ENCODE results near the gene KCNJ4.

The KCNJ4 gene

DNA sequence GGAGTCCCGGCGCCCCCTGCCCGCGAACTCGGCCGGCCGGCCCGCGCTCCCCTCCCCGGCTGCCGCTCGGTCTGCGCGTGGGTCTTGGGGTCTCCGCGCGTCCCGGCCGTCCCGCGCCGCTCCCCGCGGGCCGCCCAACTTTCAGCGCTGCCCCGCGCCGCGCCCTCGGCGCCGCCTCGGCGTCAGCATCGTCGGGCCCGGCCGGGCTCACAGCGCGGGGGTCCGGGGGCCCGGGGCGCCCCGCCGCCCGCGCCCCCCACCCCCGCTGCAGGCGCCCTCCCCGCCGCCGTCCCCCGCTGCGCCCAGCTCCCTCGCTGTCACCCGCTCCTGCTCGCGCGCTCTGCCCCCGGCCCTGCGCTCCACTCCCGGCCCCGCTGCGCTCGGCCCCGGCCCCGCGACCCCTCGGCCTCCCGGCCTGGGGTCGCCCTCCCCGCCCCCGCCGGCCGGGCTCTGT, at the start of gene KCNJ4:
TSS of gene KCNJ4 (minus strand) at position 124 of the 454 bp plus-strand sequence. CDS start 27,067 bp downstream, outside the sequence.
- DNase-seq (ENCODE audit: low read depth) = no peak

DNA sequence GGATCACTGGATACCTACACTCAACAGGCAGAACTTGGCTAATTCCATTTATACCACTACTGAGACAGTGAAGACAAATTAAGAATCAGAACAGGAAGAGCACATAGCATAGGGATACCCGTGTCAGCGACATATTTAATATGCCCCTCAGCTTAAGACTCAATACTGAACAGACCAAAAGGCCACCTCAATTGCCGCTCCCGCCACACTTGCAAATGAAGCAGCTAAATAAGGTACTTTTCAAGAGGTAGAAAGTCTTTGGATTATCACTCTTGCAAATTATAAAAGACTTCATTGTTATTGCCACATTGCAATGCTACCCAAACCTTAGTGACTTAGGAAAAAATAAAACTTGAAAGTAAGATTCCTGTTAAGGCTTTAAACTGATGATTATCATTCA, 48.0 kb upstream of the KCNJ4 start:
- DNase-seq (ENCODE audit: low read depth) = no peak

DNA sequence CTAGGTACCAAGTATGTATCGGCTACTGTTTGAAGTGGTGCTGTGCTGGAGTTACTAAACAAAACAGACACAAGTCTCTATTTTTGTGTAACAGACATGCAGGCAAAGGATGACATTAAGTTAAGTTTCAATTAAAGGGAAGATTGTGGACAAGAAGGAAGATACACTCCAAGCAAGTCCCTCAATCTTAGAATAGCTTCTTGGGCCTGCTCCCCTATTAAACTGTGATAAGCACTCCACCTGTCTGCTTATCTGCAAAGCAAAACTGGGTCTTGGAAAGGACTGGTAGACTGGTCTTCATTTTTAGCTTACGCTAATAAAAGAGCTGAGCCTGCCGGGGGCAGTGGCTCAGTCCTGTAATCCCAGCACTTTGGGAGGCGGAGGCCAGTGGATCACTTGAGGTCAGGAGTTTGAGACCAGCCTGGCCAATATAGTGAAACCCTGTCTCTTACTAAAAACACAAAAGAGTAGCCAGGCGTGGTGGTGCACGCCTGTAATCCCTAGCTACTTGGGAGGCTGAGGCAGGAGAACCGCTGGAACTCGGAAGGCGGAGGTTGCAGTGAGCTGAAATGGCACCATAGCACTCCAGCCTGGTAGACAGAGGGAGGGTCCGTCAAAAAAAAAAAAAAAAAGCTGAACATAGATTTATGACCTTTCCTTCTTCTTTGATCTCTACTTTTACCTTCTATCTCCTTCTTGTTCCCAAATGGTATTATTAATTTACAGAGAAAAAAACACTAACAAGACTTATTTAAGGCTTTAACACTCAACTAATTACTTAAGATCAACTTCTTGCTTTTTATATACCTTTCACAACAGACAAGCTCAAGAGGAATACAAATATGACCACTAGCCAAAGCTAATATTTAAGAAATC, 47.0 kb upstream of the KCNJ4 start:
- no peak for DNase-seq (ENCODE audit: low read depth)

DNA sequence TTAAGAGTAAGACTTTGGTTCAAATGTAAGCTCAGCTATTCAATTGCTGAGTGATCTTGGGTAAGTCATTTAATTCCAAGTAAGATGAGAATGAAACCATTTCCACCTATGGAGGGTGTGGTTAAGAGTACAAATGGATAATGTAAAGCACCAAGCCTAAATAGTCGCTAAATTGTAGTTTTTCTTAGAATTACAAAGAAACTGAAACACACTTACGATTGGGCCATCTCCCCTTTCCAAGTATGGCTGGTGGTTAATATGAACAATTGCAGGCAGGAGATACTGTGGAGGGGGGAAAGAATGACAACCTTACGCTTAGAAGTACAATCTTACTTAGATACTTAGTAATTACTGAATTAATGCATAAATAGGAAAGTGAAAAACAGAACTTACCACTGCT, 42.9 kb upstream of the KCNJ4 start:
- DNase-seq (ENCODE audit: low read depth) = no peak

DNA sequence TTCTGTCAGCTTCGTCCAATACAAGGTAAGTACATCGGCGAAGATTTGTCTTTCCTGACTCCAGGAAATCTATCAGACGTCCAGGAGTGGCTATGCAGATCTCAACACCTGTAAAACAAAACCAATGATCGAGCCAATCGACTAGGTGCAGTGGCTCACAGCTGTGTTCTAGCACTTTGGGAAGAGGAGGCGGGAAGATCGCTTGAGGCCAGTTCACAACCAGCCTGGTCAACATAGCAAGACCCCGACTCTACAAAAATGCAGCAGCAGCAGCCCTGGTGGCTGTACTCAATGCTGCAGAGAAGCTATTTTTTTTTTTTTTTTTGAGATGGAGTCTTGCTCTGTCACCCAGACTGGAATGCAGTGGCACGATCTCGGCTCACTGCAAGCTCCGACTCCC, 39.9 kb upstream of the KCNJ4 start:
- no peak for DNase-seq (ENCODE audit: low read depth)

DNA sequence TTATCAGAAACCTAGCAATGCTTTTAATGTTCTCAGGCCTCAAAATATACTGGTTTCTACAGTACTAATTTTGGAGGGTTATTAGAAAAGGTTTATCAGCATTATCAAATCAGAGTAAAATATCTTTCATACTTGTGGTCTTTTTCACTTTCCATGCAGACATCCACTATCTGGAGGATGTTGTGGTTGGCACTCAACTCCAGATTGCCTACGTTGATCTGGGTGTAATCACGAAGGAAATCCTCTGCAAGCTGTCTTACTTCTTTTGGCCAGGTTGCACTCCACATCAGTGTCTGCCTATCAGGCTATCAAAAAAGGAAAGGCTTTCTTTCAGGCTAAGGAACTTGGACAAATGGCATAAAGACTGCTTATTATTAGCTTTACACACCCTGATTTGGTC, 39.5 kb upstream of the KCNJ4 start:
- no peak for DNase-seq (ENCODE audit: low read depth)

DNA sequence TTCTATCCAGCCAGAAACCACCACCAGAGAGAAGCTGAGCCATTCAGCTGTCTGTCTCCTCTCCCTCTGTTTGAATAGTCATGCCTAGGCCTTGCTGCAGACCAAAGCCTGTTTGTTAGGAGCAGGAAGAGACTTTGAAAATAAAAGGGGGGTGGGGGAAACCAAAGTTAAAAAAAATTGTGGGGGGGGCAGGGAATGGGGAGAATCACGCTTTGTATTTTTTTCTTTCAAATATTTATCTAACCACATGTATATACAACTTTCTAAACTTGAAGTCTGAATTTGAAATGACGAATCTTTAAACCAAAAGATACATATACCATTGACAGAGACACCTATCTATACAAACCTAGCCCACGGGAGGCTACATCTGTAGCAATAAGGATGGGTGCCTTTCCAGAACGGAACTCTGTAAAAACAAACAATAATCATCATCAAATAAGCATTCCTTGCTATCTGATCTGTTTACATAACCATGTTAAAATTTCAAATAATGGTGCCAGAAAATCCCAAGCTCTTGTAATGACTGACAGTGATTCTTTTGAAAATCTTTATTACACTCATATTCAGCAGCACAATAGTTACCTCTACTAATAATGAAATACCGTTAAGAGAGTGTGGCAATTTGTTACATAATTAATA, 36.8 kb upstream of the KCNJ4 start:
- no peak for DNase-seq (ENCODE audit: low read depth)

DNA sequence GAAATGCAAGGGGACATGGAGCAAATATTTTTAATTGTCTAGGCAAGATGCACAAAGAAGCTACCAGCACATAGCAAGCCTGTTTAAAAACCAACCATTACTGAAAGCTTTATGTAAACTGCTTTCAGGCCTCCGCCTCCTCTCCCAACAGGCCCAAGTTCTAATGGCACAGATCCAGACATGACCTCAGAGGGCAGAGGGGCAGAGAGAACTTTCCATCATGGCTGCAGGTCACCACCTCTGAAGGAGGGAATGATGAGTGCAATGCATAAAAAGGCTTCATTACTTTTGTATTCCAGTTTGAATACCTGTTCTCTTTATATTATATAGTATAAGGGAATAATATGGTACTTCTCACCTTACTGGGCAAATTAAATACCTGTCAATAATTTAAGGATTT, 35.9 kb upstream of the KCNJ4 start:
- DNase-seq (ENCODE audit: low read depth) = no peak

DNA sequence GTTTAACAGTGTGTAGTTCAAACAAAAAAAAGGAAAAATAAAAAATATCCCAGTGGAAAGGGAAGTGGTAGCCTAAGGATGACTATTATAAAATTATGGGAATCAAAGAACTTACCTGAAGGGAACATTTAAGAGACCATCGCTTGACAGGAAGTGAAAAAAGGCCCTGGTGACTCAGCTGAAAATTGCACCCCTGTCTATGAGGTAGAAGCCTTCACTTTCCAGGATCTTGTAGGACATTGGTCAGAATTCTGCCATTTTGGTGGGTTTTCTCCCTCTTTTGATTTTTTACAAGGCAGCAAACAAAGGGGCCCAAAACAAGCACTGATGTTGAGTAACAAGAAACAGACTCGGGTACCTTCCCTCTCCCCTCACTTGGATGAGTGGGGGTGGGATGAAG, 35.5 kb upstream of the KCNJ4 start:
- DNase-seq (ENCODE audit: low read depth) = no peak

DNA sequence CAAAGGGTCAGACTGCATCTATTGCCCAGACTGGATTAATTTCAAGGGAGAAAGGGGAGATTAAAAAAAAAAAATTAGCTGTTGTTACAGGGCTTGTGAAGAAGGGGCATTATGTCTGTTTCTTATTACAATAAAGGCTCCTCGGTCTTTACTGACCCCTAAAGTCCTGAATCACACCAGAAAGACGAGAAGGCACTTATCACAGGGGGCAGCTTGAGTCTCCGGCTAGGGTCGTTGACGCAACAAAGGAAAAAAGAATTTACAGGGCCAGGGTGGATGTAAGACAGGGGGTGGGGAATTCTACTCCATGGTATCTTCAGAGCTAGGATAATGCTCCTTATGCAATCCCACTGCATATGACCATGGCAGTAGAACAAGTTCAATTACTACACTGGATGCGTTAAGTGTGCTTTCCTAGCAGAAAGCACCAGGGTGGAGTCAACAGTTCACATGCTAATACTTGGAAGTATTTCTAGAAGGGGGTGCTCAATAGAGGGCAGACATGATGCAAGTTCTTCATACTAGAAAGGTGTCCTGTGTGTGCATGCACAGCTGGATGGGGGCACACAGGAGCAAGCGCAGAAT, 34.7 kb upstream of the KCNJ4 start:
- no peak for DNase-seq (ENCODE audit: low read depth)

DNA sequence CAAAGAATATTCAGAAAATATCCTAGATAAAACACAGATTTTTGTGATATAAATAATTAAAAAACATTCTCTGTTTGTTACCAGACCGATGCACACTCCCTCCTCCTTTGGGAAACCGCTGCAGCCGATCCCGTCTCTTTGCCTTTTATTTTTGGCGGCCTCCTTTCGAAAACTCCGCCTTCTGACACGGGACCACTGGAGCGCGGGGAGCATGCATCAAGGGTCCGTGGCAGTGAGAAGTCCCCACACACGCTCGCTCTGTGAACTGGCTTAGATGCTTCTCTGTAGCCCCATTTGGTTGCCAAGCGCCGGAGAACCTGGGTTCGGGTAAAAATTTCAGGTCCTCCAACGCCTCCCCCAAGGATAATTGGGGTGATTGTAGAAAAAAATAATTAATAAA, 34.1 kb upstream of the KCNJ4 start:
- DNase-seq (ENCODE audit: low read depth) = no peak

DNA sequence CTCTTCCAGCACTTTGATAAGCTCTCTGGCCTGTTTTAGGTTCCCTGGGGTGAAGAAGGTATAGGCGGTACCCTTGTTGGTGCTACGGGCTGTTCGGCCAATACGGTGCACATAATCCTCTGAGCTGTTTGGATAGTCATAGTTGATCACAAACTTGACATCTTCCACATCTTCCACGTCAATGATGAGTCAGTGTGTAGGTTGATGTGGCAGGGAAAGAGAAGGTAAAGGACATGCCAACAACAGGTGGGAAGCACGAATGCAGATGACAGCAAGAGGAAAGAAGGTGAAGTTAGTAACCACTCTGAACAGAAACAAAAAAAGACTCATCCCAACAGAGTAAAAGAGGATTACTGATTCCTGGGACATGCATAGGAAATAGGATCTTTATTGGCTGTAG, 32.9 kb upstream of the KCNJ4 start:
- no peak for DNase-seq (ENCODE audit: low read depth)

DNA sequence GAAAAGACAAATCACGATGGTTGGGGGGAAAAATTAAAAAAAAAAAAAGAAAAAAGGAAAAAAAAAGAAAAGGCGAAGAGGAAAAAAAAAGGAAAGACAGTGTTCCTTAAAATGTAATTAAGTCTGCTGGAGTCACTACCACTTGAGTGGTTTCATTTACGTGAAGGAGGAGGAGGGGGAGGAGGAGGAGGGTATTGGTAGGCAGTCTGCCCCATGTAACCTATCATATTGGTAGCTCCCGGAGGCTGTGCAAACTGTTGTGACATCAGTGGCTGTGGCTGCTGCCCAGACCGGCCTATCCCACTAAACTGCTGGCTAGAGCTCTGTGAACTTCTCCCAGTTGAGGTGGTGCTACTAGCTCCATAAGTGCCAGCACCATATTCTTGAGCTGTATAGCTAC, 30.8 kb upstream of the KCNJ4 start:
- no peak for DNase-seq (ENCODE audit: low read depth)

DNA sequence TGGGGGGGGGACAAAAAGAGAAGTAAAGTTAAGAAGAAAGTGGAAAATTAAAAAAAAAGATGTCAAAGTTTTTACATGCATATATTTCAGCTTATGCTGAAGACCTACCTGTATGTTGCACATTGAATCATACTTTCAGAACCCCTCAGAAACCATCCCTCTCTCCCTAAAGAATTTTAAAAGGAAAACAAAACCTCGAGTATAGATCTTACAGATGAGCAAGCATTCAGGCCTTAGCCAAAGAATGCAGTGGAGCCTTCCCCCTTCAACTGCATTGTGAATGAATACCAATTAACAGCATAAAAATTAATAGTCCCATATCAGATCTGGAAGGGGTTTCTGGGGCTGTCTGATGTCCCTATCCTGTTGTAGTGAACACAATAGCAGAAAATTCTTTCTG, 29.2 kb upstream of the KCNJ4 start:
- DNase-seq (ENCODE audit: low read depth) = no peak

DNA sequence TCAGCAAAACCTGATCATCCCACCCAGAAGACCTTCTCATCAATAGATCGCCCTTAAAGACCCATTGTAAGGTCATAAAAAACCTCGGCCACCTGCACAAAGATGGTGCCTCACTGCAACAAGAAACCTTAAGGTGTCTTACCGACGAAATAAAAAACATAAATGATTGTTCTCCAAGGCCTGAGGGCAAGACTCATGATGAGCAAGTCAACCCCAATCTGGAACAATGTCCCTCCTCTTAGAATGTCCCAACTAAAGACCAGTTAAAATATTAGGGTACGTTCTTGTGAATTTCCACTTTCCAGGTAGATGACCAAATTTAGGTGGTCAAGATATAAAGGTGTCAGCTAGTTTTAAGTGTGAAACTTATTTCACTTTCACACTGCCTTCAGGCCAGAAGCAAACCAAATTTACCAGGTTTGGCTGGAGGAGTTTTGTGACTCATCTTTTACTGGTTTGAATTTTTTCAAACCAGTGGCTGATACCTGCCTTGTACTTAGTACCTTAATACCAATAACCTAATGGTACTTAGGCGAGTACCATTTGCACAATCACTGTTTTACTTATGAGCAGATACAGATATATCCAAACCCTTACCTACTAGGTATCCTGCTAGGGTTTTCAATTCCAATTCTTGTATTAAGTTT, 27.8 kb upstream of the KCNJ4 start:
- no peak for DNase-seq (ENCODE audit: low read depth)

DNA sequence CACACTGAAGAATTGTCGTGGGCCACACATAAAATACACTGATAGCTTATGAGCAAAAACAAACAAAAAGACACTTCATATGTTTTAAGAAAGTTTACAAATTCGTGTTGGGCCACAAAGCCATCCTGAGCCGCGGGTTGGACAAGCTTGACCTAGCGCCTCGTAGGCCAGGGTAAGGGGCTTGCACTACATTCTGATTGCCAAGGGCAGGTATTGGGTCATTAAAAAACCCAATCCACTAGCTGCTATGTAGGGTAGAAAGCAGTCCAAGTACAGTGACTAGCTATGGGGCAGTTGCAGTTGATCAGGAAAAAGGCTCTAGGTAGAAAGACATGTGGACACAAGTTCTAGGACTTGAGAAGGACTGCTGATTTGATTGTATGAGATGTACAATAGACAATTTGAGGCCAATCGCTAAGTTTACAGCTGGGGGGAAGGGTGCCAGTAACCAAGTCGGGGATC, 26.9 kb upstream of the KCNJ4 start:
- no peak for DNase-seq (ENCODE audit: low read depth)

DNA sequence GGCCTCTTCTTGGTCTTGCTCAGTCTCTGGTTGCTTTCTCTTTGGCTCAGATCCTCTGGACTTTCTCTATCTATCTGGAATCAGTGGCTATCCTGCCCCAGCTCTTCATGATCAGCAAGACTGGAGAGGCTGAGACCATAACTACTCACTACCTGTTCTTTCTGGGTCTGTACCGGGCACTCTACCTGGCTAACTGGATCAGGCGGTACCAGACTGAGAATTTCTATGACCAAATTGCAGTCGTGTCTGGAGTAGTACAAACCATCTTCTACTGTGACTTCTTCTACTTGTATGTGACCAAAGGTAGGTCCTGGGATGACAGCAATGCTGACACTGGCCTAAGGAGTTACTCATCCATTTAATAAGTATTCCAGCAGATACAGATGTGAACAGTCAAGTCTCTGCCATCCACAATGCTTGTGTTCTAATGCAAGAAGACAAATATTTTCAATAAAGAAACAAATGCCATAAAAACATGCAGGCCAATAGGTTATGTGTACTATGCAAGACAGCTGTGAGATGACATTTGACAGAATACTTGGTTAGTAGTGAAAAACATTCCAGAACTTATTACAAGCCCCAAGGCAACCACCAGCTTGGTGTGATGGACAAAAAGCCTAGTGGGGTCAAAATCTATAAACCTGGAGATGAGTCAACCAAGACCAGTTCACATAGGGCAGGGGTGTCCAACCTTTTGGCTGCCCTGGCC, 26.3 kb upstream of the KCNJ4 start:
- DNase-seq (ENCODE audit: low read depth) = no peak

DNA sequence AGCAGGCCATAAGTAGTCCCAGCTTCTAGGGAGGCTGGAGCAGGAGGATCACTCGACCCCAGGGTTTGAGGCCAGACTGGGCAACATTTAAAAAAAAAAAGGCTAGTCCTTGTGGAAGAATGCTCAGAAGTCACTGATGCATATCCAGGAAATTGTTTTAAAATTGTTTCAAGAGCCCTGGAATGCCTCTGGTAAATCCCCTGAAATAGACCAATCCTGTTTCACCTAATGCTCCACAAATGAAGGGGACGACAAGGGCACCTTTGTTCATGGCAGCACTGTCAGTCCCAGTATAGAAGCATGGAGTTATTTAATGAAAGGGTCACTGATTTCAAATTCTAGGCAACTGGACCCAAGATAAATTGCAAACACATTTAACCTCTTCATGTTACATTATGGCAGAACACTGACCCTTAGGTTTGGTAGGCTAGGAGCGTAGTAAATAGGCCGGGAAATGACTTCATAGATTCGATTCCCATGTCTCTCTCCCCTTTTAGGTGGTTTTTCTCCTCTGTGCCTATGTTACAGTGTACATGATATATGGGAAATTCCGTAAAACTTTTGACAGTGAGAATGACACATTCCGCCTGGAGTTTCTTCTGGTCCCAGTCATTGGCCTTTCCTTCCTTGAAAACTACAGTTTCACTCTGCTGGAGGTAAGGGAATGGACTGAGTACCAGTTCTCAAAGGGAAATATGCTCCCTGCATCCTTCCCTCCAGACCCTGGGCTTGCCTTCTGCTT, 24.3 kb upstream of the KCNJ4 start:
- DNase-seq (ENCODE audit: low read depth) = no peak

DNA sequence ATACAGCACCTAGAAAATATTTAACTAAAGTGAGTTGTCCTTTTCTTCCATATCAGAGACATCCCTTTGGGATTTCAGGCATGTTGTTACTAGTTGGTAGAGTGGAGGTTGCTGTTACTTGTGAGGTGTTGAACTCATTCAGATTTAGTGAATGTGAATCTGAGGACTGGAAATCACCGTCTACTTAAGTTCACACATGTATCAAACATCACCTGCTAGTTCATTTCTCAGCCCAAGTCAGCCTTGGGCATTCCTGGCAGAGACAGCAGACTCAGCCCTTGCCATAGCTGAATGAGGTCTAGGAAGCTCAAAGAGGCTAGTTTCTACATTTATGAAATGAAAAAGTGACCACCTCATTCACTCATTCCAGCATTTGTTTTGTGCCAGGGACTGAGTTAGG, 22.6 kb upstream of the KCNJ4 start:
- no peak for DNase-seq (ENCODE audit: low read depth)

DNA sequence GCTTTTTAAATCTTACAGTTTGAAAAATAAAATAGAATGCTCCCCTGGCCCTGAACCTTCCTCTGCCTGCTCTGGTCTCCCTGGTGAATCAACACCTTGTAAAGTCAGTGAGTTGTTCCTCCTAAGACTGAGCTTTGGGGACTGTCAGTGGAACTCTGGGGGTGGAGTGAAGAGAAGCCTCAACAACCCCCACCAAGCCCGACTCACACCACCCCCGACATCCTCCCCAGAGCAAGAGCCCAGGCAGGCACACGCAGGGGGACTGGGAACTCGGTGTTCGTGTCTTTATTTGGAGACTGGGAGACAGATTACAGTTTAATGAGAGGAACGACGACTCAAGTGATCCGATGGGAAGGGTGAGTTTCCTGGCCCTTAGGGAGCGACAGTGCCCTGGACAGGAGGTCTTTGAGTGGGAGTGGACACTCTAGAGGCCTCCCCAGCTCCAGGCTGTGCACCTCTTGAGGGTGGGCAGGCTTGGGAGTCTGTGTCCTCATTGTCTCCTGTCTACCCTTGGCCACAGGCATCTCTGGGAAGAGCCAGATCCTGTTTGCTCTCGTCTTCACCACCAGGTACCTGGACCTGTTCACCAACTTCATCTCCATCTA, 19.1 kb upstream of the KCNJ4 start:
- DNase-seq (ENCODE audit: low read depth) = no peak

DNA sequence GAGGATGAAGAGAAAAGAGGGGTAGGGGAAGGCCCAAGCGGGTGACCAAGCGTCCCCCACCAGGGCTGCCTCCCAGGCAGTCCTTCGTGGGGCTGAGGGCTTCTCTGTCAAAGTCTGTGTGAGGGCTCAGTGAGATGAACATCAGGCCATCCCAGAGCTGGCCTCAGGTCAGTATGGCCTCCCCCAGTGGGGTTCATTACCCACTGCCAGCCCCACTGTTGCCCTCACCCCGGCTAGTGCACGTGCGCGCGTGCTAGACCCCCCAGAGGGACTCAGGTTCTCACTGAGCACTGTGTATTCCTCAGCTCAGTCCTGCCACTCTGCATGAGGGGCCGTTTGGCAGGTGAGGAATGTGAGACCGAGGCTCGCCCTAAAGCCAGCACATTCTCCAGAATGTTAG, 16.2 kb upstream of the KCNJ4 start:
- no peak for DNase-seq (ENCODE audit: low read depth)

Data from activated T-helper 9 cell treated with anti-CD3 and anti-CD28 coated beads, Interleukin-2, amount 50 U/mL, for 16 hours (primary cell).